Vagina (tissue), 2 donors: ENCODE results near the gene DNAJC22. TPM values are rescaled to one million over a fixed set of nuclear protein-coding genes. Genes with fewer than 3 reads are reported as not detected.
A peak's percentile ranks its signal among the peaks of the same experiment; 100 is the strongest.

Experiments
- DNase-seq, 2 donors: peaks; one replicate each; pipeline ENCODE4 v3.0.0-alpha.2; 2017; ENCODE audit errors: extremely low spot score in 2 of 2
- H3K27ac ChIP-seq: fragments of 200-600 bp; sonication (generic); one replicate; pipeline ENCODE4 v1.5.1; 2019
- H3K27me3 ChIP-seq: fragments of 200-600 bp; sonication (generic); one replicate; pipeline ENCODE4 v1.5.1; 2019
- H3K36me3 ChIP-seq, 2 donors: fragments of 200-600 bp; sonication (generic); one replicate each; pipeline ENCODE4 v1.5.1; 2017 to 2019
- H3K4me1 ChIP-seq: fragments of 200-600 bp; sonication (generic); one replicate; pipeline ENCODE4 v1.5.1; 2019
- H3K4me3 ChIP-seq, 2 donors: fragments of 200-600 bp; sonication (generic); 1 replicate in 1 of 2; 2 replicates in 1 of 2; pipeline ENCODE4 v1.5.1; 2016 to 2019
- H3K9me3 ChIP-seq: fragments of 200-600 bp; sonication (generic); one replicate; pipeline ENCODE4 v1.5.1; 2019
- POLR2A ChIP-seq, 2 donors: fragments of 450-650 bp; IDR thresholded peaks; one replicate each; pipeline ENCODE4 v1.6.1; 2017; ENCODE audit warnings: antibody characterized with exemption in 2 of 2, mild to moderate bottlenecking in 2 of 2, moderate library complexity in 2 of 2
- POLR2AphosphoS5 ChIP-seq, 2 donors: sonication (generic); formaldehyde crosslinking; IDR thresholded peaks; one replicate each; pipeline ENCODE4 v1.9.0; 2017; ENCODE audit warnings: antibody characterized with exemption in 2 of 2, mild to moderate bottlenecking in 2 of 2, low read depth in 1 of 2; ENCODE audit not compliant: insufficient read depth in 1 of 2
- intact Hi-C: fragments of 100-400 bp; cut with DNase I; formaldehyde crosslinking; loops from one replicate; pipeline ENCODE4 v1.15.1; 2023
- total RNA-seq: library from RNA; depleted of rRNA; stranded (reverse); fragments of >200 nt; gene quantifications from one replicate; pipeline ENCODE4 v1.2.3, GENCODE V29; 2016
- TF ChIP-seq, protein P1 (sequence below), 3 experiments: fragments of 450-650 bp in 2 of 3; fragments of 200-600 bp in 1 of 3; sonication (generic) in 1 of 3; IDR thresholded peaks; one replicate each; pipeline ENCODE4 v1.5.1; 2017 to 2019; ENCODE audit warnings: antibody characterized with exemption in 3 of 3, mild to moderate bottlenecking in 2 of 3, moderate library complexity in 2 of 3

The DNAJC22 gene
- total RNA-seq, 1 donor from 2014 or later: 3.7 TPM

DNA sequence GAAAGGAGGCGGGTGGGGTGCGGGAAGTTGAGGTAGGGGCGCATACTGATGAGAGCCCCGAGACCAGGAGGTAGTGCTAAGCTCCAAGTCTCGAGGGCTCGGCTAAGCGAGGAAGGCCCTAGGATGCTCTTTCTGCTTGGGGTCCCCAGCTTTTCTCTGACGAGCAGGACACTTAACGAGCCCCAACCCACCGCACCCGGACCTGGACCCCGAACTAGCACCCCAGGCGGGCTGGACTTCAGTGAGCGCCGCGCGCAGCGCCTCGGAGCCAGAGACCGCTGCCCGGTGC lies 5.0 kb upstream of the DNAJC22 start:
- intact Hi-C loops: loop anchor here (5.0 kb wide), 1 partner anchor 54 kb away; no protein-coding TSS in a partner anchor
- H3K4me1 ChIP-seq: peaks cover 51% of the 10 kb centered on the region
- DNase-seq: peak in 1 of 2 donors; percentile 82
- TF ChIP-seq POLR2AphosphoS5 (IDR thresholded peaks at IDR 0.05; ENCODE audit: insufficient read depth in 1 of 2, low read depth in 1 of 2) (no peak), POLR2A (IDR thresholded peaks at IDR 0.05) (no peak)
- TF ChIP-seq, protein P1, sequence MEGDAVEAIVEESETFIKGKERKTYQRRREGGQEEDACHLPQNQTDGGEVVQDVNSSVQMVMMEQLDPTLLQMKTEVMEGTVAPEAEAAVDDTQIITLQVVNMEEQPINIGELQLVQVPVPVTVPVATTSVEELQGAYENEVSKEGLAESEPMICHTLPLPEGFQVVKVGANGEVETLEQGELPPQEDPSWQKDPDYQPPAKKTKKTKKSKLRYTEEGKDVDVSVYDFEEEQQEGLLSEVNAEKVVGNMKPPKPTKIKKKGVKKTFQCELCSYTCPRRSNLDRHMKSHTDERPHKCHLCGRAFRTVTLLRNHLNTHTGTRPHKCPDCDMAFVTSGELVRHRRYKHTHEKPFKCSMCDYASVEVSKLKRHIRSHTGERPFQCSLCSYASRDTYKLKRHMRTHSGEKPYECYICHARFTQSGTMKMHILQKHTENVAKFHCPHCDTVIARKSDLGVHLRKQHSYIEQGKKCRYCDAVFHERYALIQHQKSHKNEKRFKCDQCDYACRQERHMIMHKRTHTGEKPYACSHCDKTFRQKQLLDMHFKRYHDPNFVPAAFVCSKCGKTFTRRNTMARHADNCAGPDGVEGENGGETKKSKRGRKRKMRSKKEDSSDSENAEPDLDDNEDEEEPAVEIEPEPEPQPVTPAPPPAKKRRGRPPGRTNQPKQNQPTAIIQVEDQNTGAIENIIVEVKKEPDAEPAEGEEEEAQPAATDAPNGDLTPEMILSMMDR (IDR thresholded peaks at IDR 0.05): no peak
- no peak overlapping the region for H3K27ac ChIP-seq
- peaks cover 13% of the 10 kb centered on the region for H3K27me3 ChIP-seq
- H3K9me3 ChIP-seq: no peaks in the 10 kb centered on the region
- H3K36me3 ChIP-seq: no peaks in the 10 kb centered on the region
- H3K4me3 ChIP-seq: peak overlapping the region; percentile 44 to 53

GRCh38 chr12:49342066-49342913 lies 4.4 kb upstream of the DNAJC22 start:
- H3K36me3 ChIP-seq: no peaks in the 10 kb centered on the region
- H3K27ac ChIP-seq: peak overlapping the region; percentile 40
- DNase-seq: peak in 1 of 2 donors; percentile 85
- H3K9me3 ChIP-seq: no peaks in the 10 kb centered on the region
- peak in 1 of 2 donors; percentile 16 for TF ChIP-seq POLR2AphosphoS5 (IDR thresholded peaks at IDR 0.05; ENCODE audit: insufficient read depth in 1 of 2, low read depth in 1 of 2)
- no peak for TF ChIP-seq POLR2A (IDR thresholded peaks at IDR 0.05)
- TF ChIP-seq, protein P1 (IDR thresholded peaks at IDR 0.05): peak; percentile 49 to 70 (median 57)
- peaks cover 18% of the 10 kb centered on the region for H3K27me3 ChIP-seq
- peaks cover 51% of the 10 kb centered on the region for H3K4me1 ChIP-seq
- intact Hi-C loops: loop anchor here (5.0 kb wide), 1 partner anchor 55 kb away; no protein-coding TSS in a partner anchor
- peak overlapping the region; percentile 44 to 53 for H3K4me3 ChIP-seq

GRCh38 chr12:49342914-49343731 lies 3.6 kb upstream of the DNAJC22 start:
- DNase-seq: peak in 1 of 2 donors; percentile 86
- intact Hi-C loops: loop anchor here (5.0 kb wide), 1 partner anchor 56 kb away; no protein-coding TSS in a partner anchor
- H3K27me3 ChIP-seq: peaks cover 19% of the 10 kb centered on the region

GRCh38 chr12:49344486-49345050 lies 2.1 kb upstream of the DNAJC22 start:
- no peak for DNase-seq
- Histone ChIP-seq H3K27me3 (peaks cover 19% of the 10 kb centered on the region), H3K4me3 (peak overlapping the region in 1 of 2 donors; percentile 40), H3K4me1 (peaks cover 59% of the 10 kb centered on the region), H3K9me3 (no peaks in the 10 kb centered on the region), H3K36me3 (no peaks in the 10 kb centered on the region), H3K27ac (no peak overlapping the region)
- intact Hi-C loops: loop anchor here (5.0 kb wide), 1 partner anchor 57 kb away; no protein-coding TSS in a partner anchor
- no peak for TF ChIP-seq POLR2AphosphoS5 (IDR thresholded peaks at IDR 0.05; ENCODE audit: insufficient read depth in 1 of 2, low read depth in 1 of 2)
- TF ChIP-seq, protein P1 (IDR thresholded peaks at IDR 0.05): no peak
- TF ChIP-seq POLR2A (IDR thresholded peaks at IDR 0.05): no peak

More at GRCh38 chr12:49342914-49343731, 3.6 kb upstream of the DNAJC22 start:
- no peak overlapping the region for H3K27ac ChIP-seq
- peak overlapping the region; percentile 44 to 53 for H3K4me3 ChIP-seq
- H3K4me1 ChIP-seq: peaks cover 56% of the 10 kb centered on the region
- H3K9me3 ChIP-seq: no peaks in the 10 kb centered on the region
- H3K36me3 ChIP-seq: no peaks in the 10 kb centered on the region
- TF ChIP-seq POLR2A (IDR thresholded peaks at IDR 0.05): no peak
- TF ChIP-seq, protein P1 (IDR thresholded peaks at IDR 0.05): no peak
- TF ChIP-seq POLR2AphosphoS5 (IDR thresholded peaks at IDR 0.05; ENCODE audit: insufficient read depth in 1 of 2, low read depth in 1 of 2): no peak
